ENCODE measurements around the gene FBXO7.

Gene FBXO7

DNA sequence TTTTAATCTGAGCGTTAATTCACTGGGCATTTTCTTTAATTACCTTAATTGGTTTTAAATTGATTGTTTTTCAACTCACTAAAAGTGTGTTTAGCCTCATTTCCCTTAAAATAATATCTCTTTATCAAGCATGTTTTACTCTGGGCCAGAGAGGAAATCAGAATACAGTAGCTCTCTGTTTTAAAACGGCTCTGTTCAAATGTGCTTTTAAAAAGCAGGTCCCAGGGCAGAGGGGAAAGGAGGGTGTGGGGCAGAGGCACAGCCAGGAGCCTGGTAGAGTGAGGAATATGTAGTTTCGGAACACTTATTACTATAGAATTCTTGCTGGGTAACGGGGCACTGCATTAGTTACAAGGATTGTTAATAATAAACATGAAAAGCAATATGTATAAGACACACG, 47.6 kb downstream of the FBXO7 start:
- TF ChIP-seq, protein P1, sequence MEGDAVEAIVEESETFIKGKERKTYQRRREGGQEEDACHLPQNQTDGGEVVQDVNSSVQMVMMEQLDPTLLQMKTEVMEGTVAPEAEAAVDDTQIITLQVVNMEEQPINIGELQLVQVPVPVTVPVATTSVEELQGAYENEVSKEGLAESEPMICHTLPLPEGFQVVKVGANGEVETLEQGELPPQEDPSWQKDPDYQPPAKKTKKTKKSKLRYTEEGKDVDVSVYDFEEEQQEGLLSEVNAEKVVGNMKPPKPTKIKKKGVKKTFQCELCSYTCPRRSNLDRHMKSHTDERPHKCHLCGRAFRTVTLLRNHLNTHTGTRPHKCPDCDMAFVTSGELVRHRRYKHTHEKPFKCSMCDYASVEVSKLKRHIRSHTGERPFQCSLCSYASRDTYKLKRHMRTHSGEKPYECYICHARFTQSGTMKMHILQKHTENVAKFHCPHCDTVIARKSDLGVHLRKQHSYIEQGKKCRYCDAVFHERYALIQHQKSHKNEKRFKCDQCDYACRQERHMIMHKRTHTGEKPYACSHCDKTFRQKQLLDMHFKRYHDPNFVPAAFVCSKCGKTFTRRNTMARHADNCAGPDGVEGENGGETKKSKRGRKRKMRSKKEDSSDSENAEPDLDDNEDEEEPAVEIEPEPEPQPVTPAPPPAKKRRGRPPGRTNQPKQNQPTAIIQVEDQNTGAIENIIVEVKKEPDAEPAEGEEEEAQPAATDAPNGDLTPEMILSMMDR (IDR thresholded peaks at IDR 0.05): no peak

DNA sequence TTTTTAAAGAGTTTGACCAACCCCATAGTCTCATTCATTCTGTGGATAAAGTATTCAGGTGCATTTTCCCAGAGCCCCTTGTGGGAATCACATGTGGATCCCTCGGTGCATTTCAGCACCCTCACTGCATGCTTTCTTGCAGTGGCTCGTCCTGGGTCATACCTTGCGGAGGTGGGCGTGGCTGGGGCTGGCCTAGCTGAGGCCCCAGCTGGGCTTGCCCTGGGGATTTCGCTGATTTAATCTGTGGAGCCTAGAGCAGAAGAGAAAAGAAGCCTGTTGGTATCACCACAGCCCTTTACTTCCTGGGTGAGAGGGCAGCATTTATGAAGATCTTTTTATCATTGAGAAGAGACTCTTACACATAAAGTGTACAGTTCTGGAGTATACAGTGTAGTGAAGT, 53.1 kb downstream of the FBXO7 start:
- TF ChIP-seq, protein P1 (IDR thresholded peaks at IDR 0.05): no peak

DNA sequence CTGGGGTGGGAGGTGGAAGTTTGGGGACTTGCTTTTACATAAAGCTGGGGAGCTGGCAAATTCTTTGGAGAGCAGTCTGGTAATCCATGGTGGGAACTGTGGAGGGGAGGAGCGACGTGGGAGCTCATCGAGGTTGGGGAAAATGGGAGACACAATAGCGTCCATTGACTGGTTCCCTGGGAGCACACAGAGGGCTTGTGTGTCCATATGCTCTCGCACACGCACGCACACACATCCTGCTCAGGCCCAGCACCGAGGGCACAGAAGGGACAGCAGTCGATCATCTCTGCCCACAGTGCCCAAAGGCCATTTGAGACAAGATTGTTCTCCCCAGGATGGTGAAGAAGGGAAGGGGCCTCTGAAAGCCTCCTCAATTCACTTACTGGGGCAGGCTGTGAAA, 53.7 kb downstream of the FBXO7 start:
- TF ChIP-seq, protein P1 (IDR thresholded peaks at IDR 0.05): no peak

DNA sequence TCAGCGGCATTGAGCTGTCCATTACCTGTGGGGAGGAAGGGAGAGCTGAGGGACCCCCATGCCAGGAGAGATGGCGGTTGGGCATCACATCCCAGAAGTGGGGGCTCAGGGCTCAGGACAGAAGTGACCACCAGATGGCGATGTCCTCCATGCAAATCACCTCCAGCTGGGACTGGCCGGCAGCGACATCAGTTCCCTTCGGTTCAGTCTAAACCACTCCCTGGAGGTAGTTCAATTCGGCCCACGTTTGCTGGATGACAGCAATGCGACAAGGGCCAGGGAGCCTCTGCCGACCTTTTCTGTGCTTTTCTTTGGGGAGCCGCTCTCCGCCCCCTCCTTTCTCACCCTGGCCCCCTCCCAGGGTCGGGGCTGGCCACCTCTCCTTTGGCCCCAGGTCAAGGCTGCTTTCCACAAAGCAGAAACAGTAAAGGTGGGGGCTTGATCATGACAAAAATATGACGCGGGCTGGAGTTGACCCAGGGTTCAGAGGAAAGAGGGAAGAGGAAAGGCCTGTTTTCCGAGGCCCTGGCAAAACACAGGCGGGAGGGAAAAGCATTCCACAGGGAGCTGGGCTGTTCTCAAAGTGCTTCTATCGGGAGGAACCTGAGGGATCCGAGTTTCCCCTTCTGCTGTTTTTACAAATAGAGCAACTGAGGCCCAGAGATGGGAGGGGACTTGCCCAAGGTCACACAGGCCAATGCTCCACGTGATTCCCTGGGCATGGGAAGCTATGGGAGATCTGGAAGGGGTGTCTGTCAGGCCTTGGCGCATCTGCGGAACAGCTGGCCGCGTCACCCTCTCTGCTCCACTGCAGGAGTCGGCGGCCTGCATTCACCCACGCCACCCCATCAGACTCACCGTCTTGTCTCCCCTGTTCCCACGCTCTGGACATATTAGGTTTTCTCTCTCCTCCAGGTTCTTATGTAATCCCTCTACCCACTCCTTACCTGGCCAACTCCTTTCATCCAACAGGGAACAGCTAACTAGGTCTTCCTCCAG, 54.7 kb downstream of the FBXO7 start:
- TF ChIP-seq, protein P1 (IDR thresholded peaks at IDR 0.05): peak; percentile 89

DNA sequence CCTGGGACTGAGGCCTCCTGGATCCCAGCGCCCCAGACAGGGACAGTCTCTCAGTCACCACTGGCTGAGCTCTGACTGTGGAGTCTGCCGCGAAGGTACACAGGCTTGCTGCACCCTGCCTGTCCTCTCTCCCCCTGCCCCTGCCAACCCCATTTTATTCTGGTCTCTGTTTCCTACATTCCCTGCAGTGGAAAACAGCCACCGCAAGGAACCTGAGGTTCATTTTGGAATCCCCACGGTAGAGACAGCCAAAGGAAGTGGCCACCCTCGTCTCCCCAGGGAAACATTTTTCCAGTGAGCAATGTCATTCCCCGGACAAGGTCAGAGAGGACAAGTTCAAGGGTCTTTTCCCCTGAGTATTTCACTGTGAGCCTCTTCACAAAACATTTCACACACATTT, 56.6 kb downstream of the FBXO7 start:
- TF ChIP-seq, protein P1 (IDR thresholded peaks at IDR 0.05): no peak

DNA sequence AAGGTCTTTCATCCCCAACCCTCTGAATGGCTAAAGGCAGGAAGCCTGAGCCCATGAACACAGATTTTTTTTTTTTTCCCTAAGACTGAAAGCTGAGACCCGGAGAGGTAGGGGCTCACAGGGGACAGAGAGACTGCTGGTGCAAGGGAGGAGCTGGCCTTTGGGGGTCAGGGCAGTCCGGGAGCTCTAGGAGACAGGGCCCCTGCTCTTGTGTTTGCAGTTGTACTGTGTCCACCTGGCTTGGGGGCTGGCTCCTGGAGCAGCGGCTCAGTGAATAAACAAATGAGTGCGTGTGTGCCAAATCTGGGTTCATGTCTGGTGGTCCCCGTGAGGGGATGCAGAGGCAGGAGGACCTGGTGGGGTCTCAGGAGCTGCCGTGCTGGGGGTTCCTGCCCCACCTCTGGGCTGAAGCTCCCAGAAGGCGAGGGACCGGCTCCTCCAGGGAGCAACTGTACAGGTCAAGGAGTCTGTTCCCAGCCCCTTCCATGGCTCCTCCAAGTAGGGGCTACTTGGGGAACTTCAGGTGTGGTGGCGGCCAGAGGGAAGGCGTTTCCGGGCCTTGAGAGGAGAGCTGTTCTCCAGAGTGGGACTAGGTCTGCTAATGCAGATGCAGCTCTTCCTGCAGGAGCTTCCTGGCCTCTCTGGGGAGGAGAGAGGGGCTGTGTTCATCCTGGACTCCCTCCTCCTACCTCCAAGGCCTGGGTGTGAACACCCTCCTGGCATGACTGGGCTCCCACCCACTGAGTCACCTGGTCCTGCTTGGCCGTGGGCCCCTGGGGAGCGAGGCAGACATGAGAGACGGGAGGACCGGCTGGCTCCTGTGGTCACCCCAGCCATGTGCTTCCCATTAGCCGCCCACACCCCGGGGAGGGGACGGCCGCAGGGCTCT, 57.6 kb downstream of the FBXO7 start:
- TF ChIP-seq, protein P1 (IDR thresholded peaks at IDR 0.05): no peak

DNA sequence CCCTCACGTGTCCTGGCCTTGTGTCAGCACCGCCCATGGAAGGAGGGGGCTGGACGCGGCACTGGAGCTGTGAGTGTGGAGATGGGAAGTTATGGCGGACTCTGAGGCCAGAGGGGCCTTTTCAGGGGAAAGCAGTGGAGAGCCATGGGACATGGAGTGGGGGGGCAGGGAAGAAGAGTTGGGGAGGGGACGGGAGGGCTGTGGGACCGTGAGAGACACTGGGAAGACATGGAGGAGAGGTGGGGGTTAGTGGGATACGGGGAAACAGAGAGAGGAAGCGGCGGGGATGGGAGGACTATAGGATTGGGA, 58.2 kb downstream of the FBXO7 start:
- TF ChIP-seq, protein P1 (IDR thresholded peaks at IDR 0.05): no peak
